HepG2 (cell line): ENCODE measurements around the gene ATP6V0E1. TPM values are rescaled to one million over a fixed set of nuclear protein-coding genes. Genes with fewer than 3 reads are reported as not detected.

Experiments
- CBX2 ChIP-seq, 2 experiments: fragments of 200-600 bp in 1 of 2; sonication (generic); formaldehyde crosslinking in 1 of 2; IDR thresholded peaks; 2 replicates each; pipeline versions ENCODE4 v1.7.0 to v1.8.1; 2018 to 2022; ENCODE audit warnings: low read depth in 2 of 2, low read length in 1 of 2, mild to moderate bottlenecking in 1 of 2, missing genetic modification reagents in 1 of 2
- DNMT3B ChIP-seq: conservative IDR thresholded peaks from 2 replicates; pipeline ENCODE4 v1.6.1; 2016; ENCODE audit warnings: missing biosample characterization, control low read depth
- GTF3A ChIP-seq: sonication (generic); formaldehyde crosslinking; conservative IDR thresholded peaks from 2 replicates; pipeline ENCODE4 v1.4.0; 2020; ENCODE audit warnings: mild to moderate bottlenecking, missing genetic modification reagents
- HES4 ChIP-seq: sonication (generic); formaldehyde crosslinking; IDR thresholded peaks from 2 replicates; pipeline ENCODE4 v1.9.0; 2021; ENCODE audit warnings: mild to moderate bottlenecking, missing genetic modification reagents, borderline replicate concordance
- IRF2 ChIP-seq: IDR thresholded peaks from 2 replicates; pipeline ENCODE4 v1.6.1; 2018; ENCODE audit warnings: missing genetic modification reagents, missing compliant biosample characterization
- KDM5A ChIP-seq: fragments of 200-600 bp; sonication (generic); IDR thresholded peaks from 2 replicates; pipeline ENCODE4 v1.7.0; 2018; ENCODE audit warnings: antibody characterized with exemption, mild to moderate bottlenecking, low read length, borderline replicate concordance
- KLF12 ChIP-seq: sonication (generic); formaldehyde crosslinking; IDR thresholded peaks from 2 replicates; pipeline ENCODE4 v1.4.0; 2020; ENCODE audit warnings: missing genetic modification reagents, borderline replicate concordance
- LCORL ChIP-seq, 2 experiments: fragments of 450-650 bp in 1 of 2; sonication (generic) in 1 of 2; formaldehyde crosslinking in 1 of 2; IDR thresholded peaks; 2 replicates each; pipeline versions ENCODE4 v1.5.0 to v1.6.1; 2017 to 2020; ENCODE audit warnings: antibody characterized with exemption in 1 of 2, missing genetic modification reagents in 1 of 2
- MATR3 ChIP-seq: sonication (generic); formaldehyde crosslinking; IDR thresholded peaks from 2 replicates; pipeline ENCODE4 v1.4.0; 2020; ENCODE audit warnings: missing genetic modification reagents
- NKX3-1 ChIP-seq: sonication (generic); formaldehyde crosslinking; IDR thresholded peaks from 2 replicates; pipeline ENCODE4 v1.5.0; 2020; ENCODE audit warnings: missing genetic modification reagents
- NR2F6 ChIP-seq, 2 experiments: IDR thresholded peaks; 2 replicates each; pipeline ENCODE4 v1.6.1; 2016; ENCODE audit warnings: antibody characterized with exemption in 1 of 2, mild to moderate bottlenecking in 1 of 2
- POLR2AphosphoS5 ChIP-seq: IDR thresholded peaks from 2 replicates; pipeline ENCODE4 v1.6.1; 2012; ENCODE audit warnings: low read depth, low read length
- THYN1 ChIP-seq: sonication (generic); formaldehyde crosslinking; IDR thresholded peaks from 2 replicates; pipeline ENCODE4 v1.8.1; 2023; ENCODE audit warnings: low read depth, mild to moderate bottlenecking, moderate library complexity, missing genetic modification reagents, borderline replicate concordance
- ZNF230 ChIP-seq: sonication (generic); formaldehyde crosslinking; IDR thresholded peaks from 2 replicates; pipeline ENCODE4 v1.4.0; 2020; ENCODE audit warnings: mild to moderate bottlenecking, missing genetic modification reagents
- ZNF232 ChIP-seq: sonication (generic); formaldehyde crosslinking; IDR thresholded peaks from 2 replicates; pipeline ENCODE4 v1.4.0; 2020; ENCODE audit warnings: missing genetic modification reagents, borderline replicate concordance
- ZNF430 ChIP-seq: sonication (generic); formaldehyde crosslinking; IDR thresholded peaks from 2 replicates; pipeline ENCODE4 v1.9.0; 2021; ENCODE audit warnings: mild to moderate bottlenecking, missing genetic modification reagents
- ZSCAN12 ChIP-seq: sonication (generic); formaldehyde crosslinking; IDR thresholded peaks from 2 replicates; pipeline ENCODE4 v1.9.0; 2021; ENCODE audit warnings: mild to moderate bottlenecking, missing genetic modification reagents
- polyA plus RNA-seq, 8 experiments: library from polyadenylated mRNA; depleted of rRNA in 3 of 8; stranded (reverse) in 7 of 8; unstranded in 1 of 8; fragments of >200 nt; fragmentation: Illumina TruSeq in 4 of 8; extraction: Trizol in 4 of 8; gene quantifications; 2 replicates each; pipeline versions ENCODE4 v1.2.1 to v1.2.3, GENCODE V29; 2011 to 2016; ENCODE audit warnings: low read depth in 4 of 8, missing spikeins in 1 of 8, mixed read lengths in 1 of 8; ENCODE audit not compliant: insufficient read depth in 1 of 8
- total RNA-seq, 5 experiments: library from RNA; depleted of rRNA; stranded (reverse); fragments of >200 nt; fragmentation: Illumina TruSeq; extraction: Trizol; gene quantifications; 2 replicates each; pipeline ENCODE4 v1.2.3, GENCODE V29; 2016; ENCODE audit warnings: low read depth in 1 of 5
- TF ChIP-seq, protein P1 (sequence below): sonication (generic); formaldehyde crosslinking; IDR thresholded peaks from 2 replicates; pipeline ENCODE4 v1.4.0; 2020; ENCODE audit warnings: missing genetic modification reagents; ENCODE audit errors: not compliant biosample characterization
- TF ChIP-seq, protein P2 (sequence below): sonication (generic); formaldehyde crosslinking; IDR thresholded peaks from 2 replicates; pipeline ENCODE4 v1.4.0; 2020; ENCODE audit warnings: missing genetic modification reagents
- TF ChIP-seq, protein P3 (sequence below): IDR thresholded peaks from 2 replicates; pipeline ENCODE4 v1.6.1; 2012; ENCODE audit warnings: low read depth, low read length, improper control_type of control experiment

ATP6V0E1 gene
- total and polyA plus RNA-seq, 2 of the 13 experiments (the other 11 are each of a cell fraction or from before 2014, with no cell fraction given) = 143 to 215 TPM

DNA sequence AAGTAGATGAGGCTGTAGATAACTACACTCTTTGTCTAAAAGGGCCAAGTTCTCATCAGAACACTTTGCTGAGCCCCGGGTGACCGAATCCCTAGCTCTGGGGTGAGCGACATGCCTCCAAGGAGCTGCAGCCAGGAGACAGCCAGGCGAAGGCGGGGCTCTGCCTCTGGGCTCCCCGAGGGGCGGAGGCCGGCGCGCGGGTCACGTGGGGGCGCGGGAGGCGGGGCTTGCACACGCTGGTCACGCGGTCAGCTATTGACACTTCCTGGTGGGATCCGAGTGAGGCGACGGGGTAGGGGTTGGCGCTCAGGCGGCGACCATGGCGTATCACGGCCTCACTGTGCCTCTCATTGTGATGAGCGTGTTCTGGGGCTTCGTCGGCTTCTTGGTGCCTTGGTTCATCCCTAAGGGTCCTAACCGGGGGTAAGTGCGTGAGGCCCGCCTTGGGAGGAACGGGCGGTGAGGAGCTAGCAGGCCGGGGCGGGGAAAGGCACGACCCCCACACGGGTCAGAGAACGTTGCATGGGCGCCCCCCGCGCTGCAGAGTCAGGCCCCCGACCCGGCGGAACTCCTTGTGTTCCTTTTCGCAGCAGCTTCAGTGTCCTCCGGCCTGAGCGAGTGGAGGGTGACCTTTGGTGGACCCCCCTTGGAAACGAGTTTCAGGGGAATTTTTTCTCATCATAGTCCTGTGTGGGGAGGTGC, at the start of gene ATP6V0E1 (continued):
- TF ChIP-seq, protein P1, sequence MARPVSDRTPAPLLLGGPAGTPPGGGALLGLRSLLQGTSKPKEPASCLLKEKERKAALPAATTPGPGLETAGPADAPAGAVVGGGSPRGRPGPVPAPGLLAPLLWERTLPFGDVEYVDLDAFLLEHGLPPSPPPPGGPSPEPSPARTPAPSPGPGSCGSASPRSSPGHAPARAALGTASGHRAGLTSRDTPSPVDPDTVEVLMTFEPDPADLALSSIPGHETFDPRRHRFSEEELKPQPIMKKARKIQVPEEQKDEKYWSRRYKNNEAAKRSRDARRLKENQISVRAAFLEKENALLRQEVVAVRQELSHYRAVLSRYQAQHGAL (CRISPR knock-in tag) = peak; percentile 71
- TF ChIP-seq ZNF232 (CRISPR knock-in tag) (peak; percentile 50), KDM5A (no peak), IRF2 (CRISPR knock-in tag) (peak; percentile 22; the same call in 1 of the 2 replicates), POLR2AphosphoS5 (peak; percentile 81), NKX3-1 (CRISPR knock-in tag) (0 out of 2 replicates have a peak, but pooled peaks have one; percentile 74), LCORL (IDR thresholded peaks at IDR 0.05) (no peak), LCORL (CRISPR knock-in tag; IDR thresholded peaks at IDR 0.05) (0 out of 2 replicates have a peak, but pooled peaks have one; percentile 22), ZNF430 (CRISPR knock-in tag) (0 out of 2 replicates have a peak, but pooled peaks have one; percentile 18), MATR3 (no peak), HES4 (CRISPR knock-in tag) (0 out of 2 replicates have a peak, but pooled peaks have one; percentile 38), GTF3A (no peak), DNMT3B (CRISPR knock-in tag) (peak; percentile 75; the same call in 1 of the 2 replicates), ZSCAN12 (CRISPR knock-in tag) (0 out of 2 replicates have a peak, but pooled peaks have one; percentile 46), NR2F6 (IDR thresholded peaks at IDR 0.05) (no peak), NR2F6 (CRISPR knock-in tag; IDR thresholded peaks at IDR 0.05) (peak; percentile 18; the same call in 1 of the 2 replicates), ZNF230 (CRISPR knock-in tag) (0 out of 2 replicates have a peak, but pooled peaks have one; percentile 18), KLF12 (CRISPR knock-in tag) (peak; percentile 74; the same call in 1 of the 2 replicates), THYN1 (CRISPR knock-in tag) (no peak), CBX2 (IDR thresholded peaks at IDR 0.05; ENCODE audit: low read depth, low read length) (no peak), CBX2 (CRISPR knock-in tag; IDR thresholded peaks at IDR 0.05; ENCODE audit: low read depth) (no peak)
- TF ChIP-seq, protein P2, sequence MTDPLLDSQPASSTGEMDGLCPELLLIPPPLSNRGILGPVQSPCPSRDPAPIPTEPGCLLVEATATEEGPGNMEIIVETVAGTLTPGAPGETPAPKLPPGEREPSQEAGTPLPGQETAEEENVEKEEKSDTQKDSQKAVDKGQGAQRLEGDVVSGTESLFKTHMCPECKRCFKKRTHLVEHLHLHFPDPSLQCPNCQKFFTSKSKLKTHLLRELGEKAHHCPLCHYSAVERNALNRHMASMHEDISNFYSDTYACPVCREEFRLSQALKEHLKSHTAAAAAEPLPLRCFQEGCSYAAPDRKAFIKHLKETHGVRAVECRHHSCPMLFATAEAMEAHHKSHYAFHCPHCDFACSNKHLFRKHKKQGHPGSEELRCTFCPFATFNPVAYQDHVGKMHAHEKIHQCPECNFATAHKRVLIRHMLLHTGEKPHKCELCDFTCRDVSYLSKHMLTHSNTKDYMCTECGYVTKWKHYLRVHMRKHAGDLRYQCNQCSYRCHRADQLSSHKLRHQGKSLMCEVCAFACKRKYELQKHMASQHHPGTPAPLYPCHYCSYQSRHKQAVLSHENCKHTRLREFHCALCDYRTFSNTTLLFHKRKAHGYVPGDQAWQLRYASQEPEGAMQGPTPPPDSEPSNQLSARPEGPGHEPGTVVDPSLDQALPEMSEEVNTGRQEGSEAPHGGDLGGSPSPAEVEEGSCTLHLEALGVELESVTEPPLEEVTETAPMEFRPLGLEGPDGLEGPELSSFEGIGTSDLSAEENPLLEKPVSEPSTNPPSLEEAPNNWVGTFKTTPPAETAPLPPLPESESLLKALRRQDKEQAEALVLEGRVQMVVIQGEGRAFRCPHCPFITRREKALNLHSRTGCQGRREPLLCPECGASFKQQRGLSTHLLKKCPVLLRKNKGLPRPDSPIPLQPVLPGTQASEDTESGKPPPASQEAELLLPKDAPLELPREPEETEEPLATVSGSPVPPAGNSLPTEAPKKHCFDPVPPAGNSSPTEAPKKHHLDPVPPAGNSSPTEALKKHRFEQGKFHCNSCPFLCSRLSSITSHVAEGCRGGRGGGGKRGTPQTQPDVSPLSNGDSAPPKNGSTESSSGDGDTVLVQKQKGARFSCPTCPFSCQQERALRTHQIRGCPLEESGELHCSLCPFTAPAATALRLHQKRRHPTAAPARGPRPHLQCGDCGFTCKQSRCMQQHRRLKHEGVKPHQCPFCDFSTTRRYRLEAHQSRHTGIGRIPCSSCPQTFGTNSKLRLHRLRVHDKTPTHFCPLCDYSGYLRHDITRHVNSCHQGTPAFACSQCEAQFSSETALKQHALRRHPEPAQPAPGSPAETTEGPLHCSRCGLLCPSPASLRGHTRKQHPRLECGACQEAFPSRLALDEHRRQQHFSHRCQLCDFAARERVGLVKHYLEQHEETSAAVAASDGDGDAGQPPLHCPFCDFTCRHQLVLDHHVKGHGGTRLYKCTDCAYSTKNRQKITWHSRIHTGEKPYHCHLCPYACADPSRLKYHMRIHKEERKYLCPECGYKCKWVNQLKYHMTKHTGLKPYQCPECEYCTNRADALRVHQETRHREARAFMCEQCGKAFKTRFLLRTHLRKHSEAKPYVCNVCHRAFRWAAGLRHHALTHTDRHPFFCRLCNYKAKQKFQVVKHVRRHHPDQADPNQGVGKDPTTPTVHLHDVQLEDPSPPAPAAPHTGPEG (CRISPR knock-in tag) = peak; percentile 84; the same call in 1 of the 2 replicates
- TF ChIP-seq, protein P3, sequence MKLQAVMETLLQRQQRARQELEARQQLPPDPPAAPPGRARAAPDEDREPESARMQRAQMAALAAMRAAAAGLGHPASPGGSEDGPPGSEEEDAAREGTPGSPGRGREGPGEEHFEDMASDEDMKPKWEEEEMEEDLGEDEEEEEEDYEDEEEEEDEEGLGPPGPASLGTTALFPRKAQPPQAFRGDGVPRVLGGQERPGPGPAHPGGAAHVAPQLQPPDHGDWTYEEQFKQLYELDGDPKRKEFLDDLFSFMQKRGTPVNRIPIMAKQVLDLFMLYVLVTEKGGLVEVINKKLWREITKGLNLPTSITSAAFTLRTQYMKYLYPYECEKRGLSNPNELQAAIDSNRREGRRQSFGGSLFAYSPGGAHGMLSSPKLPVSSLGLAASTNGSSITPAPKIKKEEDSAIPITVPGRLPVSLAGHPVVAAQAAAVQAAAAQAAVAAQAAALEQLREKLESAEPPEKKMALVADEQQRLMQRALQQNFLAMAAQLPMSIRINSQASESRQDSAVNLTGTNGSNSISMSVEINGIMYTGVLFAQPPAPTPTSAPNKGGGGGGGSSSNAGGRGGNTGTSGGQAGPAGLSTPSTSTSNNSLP = no peak
